Measurements from ENCODE around the gene TAOK2. TPM values are rescaled to one million over a fixed set of nuclear protein-coding genes. Genes with fewer than 3 reads are reported as not detected.

TAOK2 gene
- total RNA-seq, 4 donors from 2014 or later = 25.7 to 87.0 (median 31.4) TPM

GRCh38 chr16:30009990-30010843, 36.5 kb downstream of the TAOK2 start:
- TF ChIP-seq CTCF (IDR thresholded peaks at IDR 0.05; ENCODE audit: low read depth) = no peak

GRCh38 chr16:30010844-30011713, 37.4 kb downstream of the TAOK2 start, which contains the start of gene DOC2A:
Gene DOC2A, minus strand, starts transcription at chr16:30011027. Its CDS starts 805 bp downstream, at chr16:30010222.
- no peak for TF ChIP-seq CTCF (IDR thresholded peaks at IDR 0.05; ENCODE audit: low read depth)

- TF ChIP-seq CTCF (IDR thresholded peaks at IDR 0.05; ENCODE audit: low read depth) = no peak
Observed at GRCh38 chr16:30011714-30012504, 38.2 kb downstream of the TAOK2 start.

- no peak for TF ChIP-seq CTCF (IDR thresholded peaks at IDR 0.05; ENCODE audit: low read depth)
Observed at GRCh38 chr16:30016555-30017276, 43.0 kb downstream of the TAOK2 start.

- no peak for TF ChIP-seq CTCF (IDR thresholded peaks at IDR 0.05; ENCODE audit: low read depth)
Observed at GRCh38 chr16:30017277-30017656, 43.6 kb downstream of the TAOK2 start.

GRCh38 chr16:30018731-30019158, 45.1 kb downstream of the TAOK2 start:
- TF ChIP-seq CTCF (IDR thresholded peaks at IDR 0.05; ENCODE audit: low read depth) = no peak

Data from subcutaneous adipose tissue (tissue), 4 donors.